GM21423 (cell line): ENCODE data around the gene CD38.

Experiments
- ATAC-seq: cut with Tn5 transposase; IDR thresholded peaks from one replicate; pipeline ENCODE4 v1.9.1; 2021; ENCODE audit warnings: mild to moderate bottlenecking, moderate library complexity; ENCODE audit not compliant: unreplicated experiment

The CD38 gene

DNA sequence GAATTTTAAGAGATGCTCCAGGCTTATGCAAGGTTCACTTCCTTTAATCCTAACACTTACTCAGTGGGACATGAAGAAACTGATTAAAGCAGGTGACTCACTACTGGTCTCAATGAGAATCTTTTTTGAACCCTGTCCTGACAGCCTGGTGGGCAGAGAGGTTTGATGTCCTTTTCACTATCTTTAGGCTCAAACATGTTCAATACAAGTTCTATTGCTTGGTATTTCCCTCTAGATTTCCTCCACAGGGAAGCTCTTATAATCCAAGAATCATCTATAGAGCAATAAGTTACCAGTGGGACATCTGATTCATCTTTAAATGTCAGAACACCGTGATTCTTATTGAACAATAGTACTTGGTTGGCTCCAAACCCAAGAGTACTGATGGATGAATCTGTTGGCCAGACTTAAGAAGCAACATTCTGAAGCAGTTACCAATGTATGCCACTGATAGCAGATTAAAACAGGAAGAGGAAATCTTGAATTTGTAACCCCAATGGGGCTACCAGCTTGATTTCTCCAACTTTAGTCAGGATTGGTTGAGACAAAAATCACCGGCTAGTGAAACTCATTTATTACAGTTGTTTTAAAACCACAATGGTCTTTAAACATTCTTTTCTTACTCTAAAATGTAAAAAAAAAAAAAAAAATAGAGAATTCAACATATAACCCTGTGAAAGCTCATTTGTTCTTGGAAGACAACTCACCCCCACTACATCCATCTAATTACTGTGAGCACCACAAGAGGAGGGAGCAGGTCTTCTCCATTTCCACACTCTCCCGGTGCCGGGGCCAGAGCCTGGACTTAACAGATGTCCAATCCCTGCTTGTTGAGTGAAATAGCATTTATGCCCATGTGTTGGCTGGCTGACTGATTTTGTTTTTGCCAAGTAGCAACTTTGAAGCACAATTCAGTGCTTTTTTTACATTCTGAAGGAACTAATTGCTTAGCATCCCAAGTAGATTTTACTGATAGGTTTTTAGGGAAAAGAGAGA, 117.1 kb downstream of the CD38 start:
- no peak for ATAC-seq

DNA sequence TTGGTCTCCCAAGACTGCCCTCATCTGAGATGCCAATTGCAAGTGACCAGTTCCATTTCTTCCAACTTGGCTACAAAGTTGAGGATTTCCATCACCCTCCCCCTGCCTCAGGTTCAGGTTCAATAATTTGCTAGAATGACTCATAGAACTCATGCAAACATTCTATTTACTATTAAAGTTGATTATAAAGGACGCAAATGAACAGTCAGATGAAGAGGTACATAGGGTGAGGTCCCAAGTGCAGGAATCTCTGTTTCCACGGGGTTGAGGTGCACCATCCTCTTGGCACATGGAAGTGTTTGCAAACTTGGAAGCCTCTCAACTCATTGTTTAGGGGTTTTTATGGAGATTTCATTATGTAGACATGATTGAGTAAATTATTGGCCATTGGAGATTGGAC, 119.4 kb downstream of the CD38 start:
- no peak for ATAC-seq

DNA sequence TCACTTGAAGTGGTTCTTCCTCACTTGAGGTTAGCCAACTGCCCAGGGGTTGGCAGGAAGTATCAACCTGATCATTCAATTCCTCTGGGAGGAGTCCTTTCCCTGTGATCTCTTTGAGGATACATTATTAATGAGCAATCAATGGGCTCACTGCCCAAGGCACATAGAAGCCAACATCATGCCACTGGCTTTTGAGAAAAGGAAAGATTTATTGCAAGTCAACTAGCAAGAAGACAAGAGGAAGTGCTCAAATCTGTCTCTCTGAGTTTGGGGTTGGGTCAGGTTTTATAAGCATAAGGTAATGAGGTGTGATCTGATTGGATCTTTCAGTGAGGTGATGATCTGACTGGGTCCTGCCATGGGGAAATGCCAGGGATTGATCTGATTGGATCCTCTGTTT, 120.8 kb downstream of the CD38 start:
- no peak for ATAC-seq

DNA sequence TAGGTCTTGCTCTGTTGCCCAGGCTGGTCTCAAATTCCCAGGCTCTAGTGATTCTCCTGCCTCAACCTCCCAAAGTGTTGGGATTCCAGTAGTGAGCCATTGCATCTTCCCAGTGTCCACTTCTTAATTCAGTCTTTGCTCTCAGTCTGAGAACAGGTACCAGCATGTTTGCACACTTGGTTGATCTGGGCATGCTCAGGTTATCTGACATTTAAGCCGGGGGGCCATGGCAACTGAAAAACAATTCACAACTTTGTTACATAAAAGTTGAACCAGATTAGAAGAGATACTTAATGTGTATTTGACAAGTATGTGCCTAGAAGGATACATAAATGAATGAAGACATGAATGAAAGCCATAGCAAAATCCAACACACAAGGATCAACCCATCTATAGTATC, 121.4 kb downstream of the CD38 start:
- no peak for ATAC-seq

DNA sequence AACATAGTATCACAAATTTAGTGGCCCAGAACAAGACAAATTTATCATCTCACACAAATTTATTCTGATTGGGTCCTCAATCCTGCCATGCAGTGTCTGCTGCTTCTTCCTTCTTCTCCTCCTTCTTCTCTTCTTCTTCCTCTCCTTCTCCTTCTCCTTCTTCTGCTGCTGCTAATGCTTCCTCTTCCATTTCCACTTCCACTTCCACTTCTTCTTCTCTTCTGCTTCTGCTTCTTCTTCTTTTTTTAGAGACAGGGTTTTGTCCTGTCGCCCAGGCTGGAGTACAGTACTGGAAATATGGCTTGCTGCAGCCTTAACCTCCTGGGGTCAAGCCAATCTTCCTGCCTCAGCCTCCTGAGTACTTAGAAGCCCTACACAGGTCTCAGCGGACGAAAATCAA, 122.9 kb downstream of the CD38 start:
- ATAC-seq = no peak

DNA sequence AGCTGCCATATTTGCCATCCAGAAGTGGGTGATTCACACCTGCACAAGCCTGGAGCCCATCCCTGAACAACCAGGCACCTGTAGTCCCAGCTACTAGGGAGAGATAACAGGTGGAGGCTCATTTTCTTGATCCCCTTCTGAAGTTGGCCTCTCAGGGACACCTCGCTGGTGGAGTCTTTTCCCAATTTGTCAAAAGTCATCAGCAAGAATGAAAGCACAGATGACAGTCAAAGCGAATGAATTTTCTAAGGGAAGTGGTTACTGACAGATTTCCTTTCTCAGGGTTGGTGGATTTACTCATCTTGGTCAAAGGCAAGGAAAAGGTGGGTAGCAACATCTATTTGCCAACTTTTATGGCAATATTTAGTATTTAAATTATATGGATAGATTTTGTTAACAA, 123.9 kb downstream of the CD38 start:
- no peak for ATAC-seq

DNA sequence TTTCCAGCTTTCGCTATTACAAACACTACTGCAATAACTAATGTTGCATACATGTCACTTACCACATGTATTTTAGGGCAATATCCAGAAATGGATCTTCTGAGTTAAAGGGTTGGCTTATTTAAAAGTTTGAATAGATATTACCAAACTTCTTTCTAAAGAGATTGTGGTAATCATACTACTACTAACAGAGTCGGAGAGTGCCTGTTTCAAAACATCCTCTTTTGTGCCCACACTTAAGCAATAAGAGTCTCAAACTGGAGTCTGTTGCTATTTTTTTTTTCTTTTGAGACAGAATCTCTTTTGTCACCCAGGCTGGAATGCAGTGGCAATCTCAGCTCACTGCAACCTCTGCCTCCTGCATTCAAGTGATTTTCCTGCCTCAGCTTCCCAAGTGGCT, 124.6 kb downstream of the CD38 start:
- ATAC-seq = no peak
